ENCODE data around the gene ZNF599. TPM values are rescaled to one million over a fixed set of nuclear protein-coding genes. Genes with fewer than 3 reads are reported as not detected.

The ZNF599 gene
- total RNA-seq, result 5.6 and 7.1 TPM in 2 replicates

DNA sequence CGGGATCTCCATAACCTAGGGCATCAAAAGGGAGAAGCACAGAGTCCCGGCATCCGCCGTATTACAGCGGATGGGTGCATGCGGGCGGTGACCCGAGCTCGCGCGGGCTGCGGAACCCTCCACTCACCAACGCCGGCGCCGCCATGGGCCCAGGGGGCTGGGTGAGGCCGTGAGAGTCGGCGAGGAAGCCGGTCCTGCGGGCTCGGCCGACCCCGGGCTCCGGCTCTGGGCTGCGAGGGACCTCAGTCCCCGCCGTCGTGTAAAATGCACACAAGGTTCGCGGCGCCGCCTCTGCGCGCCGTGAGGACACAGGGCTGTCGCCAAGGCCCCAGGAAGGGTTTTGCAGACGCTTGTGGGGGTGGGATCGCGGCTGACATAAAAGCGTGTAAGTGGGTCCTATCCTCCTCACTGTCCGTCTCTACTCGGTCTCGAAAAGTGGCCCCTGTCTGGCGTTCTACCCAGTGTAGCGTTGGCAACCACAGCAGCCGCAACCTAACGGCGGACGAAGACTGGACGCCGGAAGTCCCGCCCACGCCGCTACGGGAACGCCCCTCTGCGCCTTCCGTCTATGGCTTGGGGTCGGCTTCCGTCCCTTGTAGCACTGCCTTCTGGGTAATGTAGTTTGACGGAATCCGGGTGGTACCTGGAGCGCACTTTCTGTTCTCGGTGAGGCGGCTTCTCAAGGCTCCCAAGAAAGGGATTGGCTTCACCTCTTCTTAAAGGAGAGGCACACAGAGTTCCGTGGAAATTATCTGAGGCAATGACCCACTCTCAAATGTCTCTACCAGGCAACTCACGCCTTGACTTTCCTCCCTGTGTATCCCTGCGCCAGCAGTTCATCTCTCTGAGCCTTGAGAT is at the start of gene ZNF599:
ZNF599 (minus strand) TSS at position 519 of the 858 bp plus-strand sequence; CDS start at position 145, 374 bp downstream.

DNA sequence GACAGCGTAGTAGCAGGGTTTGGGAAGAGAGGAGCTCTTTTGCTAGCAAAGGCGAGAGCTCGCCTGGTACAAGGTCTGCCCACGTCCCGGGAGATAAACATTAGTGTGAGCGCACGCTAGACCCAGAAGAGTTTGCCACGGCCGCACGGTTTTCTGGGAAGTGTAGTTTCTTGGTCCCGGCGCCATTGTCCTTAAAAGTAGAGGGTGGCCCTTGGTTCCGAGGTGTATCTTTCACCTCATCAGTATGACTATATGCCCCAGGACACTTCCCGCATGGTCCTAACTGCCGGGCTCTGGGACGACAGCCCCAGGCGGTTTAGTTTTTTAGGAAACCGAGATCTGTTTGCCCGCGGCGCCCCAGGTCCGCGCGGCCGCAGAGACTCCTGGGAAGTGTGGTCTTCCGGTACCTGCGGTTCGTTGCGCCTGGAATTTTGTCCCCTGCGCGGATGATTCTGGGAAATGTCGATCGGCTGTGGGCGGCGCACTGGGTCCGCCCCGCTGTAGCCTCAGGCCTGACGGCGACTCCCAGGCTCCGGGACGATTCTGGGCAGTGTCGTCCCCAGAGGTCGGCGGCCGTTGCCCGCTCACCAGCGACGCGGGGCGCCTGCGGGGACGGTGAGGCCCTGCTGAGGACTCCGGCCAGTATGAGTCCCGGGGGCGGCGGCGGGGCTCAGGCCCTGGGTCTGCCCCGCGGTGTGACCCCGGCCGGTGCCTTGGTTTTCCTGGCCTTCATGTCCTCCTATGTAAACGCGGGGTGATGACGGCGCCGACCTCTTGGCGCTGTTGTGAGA is 39.1 kb downstream of the ZNF599 start, which contains the start of gene ZNF181:
ZNF181 (plus strand) TSS at position 498 of the 791 bp plus-strand sequence. CDS start 795 bp downstream, outside the sequence.

Other genes with a start within 250 kb of the ZNF599 start
- under 0.01 TPM in 1 of 2 replicates, not detected in the other for gene SCGB2B2, start 96.1 kb downstream of the ZNF599 start, total RNA-seq
- gene ZNF302, start 95.5 kb downstream of the ZNF599 start, total RNA-seq, result 10.3 and 15.0 TPM in 2 replicates
- gene ZNF181, start 39.0 kb downstream of the ZNF599 start, total RNA-seq, result 16.0 and 18.2 TPM in 2 replicates
- gene ZNF30, start 153.7 kb upstream of the ZNF599 start, total RNA-seq, result 2.2 and 2.4 TPM in 2 replicates
- 3.0 and 5.1 TPM in 2 replicates for gene ZNF792, start 191.0 kb upstream of the ZNF599 start, total RNA-seq
- gene GRAMD1A, start 227.1 kb upstream of the ZNF599 start, total RNA-seq, result 21.7 and 29.6 TPM in 2 replicates